ENCODE results near the gene C1GALT1. TPM values are rescaled to one million over a fixed set of nuclear protein-coding genes. Genes with fewer than 3 reads are reported as not detected.

The C1GALT1 gene
- polyA plus RNA-seq (30.6 to 44.3 TPM (median 32.7 TPM) in 3 replicates), polyA minus RNA-seq (2.3 to 32.5 TPM (median 12.1 TPM) in 3 replicates)
- 50.8 TPM for polyA plus RNA-seq (2011; ENCODE audit: low read depth)
- 13.2 and 30.3 TPM in 2 replicates for polyA plus RNA-seq (2011; cell fraction: cytosol; rRNA removed)
- 38.1 and 51.3 TPM in 2 replicates for polyA plus RNA-seq (2011; cell fraction: nucleus; rRNA removed)
- polyA plus RNA-seq (2012; ENCODE audit: low replicate concordance) = 18.1 and 24.4 TPM in 2 replicates
- 17.3 TPM for polyA minus RNA-seq (2011; cell fraction: cytosol; rRNA and poly(A)+ RNA removed)
- polyA minus RNA-seq (2011; cell fraction: nucleus; rRNA and poly(A)+ RNA removed) = 26.7 and 49.9 TPM in 2 replicates

DNA sequence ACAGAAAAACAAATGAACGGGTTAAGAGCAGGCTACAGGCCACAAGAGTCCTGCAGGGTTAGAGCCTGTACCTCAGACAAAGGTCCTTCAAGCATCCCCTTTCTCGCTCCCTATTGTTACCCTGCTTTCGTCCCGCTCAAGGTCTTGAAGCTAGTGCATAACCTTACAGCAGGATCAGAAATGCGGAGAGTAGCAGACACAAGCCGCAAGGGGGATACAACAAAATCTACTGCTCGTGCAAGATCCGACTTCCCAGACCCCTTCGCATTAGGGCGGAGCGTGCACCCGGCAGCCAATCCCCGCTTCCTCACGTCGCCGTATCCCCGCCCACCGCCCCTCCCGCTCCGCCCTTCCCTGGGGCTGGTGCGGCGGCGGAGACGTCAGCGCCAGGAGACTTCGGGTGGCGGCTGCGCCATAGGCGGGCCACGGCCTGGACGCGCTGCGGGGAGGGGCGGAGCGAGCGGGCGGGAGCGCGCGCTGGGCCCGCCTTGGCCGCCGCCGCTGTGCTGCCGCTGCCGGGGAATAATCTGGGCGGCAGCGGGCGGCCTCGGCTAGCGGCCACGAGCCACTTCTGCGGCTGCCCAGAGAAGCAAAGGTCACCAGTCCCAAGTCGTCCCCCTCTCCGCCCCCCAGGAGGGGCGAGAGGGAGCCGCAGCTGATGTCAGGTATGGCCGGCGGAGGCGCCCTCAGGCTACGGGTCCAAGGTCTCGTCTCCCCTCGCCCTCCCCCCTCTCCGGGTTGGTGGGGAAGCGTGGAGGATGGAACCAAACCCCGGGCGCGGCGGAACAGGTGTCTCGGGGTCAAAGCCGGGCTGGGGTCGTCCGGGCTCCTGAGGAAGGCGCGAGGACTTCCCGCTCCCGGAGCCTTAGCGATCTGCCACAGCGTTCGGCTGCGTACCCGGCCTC is at the start of gene C1GALT1:
TSS of gene C1GALT1 (plus strand) at position 389 of the 905 bp plus-strand sequence. CDS start 51,776 bp downstream, outside the sequence.
- Histone ChIP-seq H3K4me2 (ENCODE audit: control insufficient read depth, extremely low read depth, insufficient read depth, low read depth, low read length) (peak within 1 kb of the TSS; percentile 98), H3K36me3 (ENCODE audit: control insufficient read depth in 2 of 2, extremely low read depth in 1 of 2, insufficient read depth in 2 of 2, low read length in 2 of 2) (peaks cover 2 to 9% of the 10 kb centered on the region in 2 experiments), H3K27ac (ENCODE audit: control insufficient read depth, insufficient read depth, low read length) (peak within 1 kb of the TSS; percentile 97), H3K4me3 (ENCODE audit: control insufficient read depth in 2 of 3, extremely low read depth in 1 of 3, insufficient read depth in 2 of 3, low read depth in 1 of 3, low read length in 3 of 3) (peak within 1 kb of the TSS; percentile 94 to 99 (median 97)), H2AFZ (ENCODE audit: control insufficient read depth, low read length) (peak within 1 kb of the TSS; percentile 92), H3K4me1 (ENCODE audit: control insufficient read depth, extremely low read depth, insufficient read depth, low read length) (peaks cover 45% of the 10 kb centered on the region), H3K9me1 (ENCODE audit: control insufficient read depth, extremely low read depth, insufficient read depth, low read length) (no peaks in the 10 kb centered on the region), H3K27me3 (ENCODE audit: control insufficient read depth, extremely low read depth, insufficient read depth, low read length) (no peaks in the 10 kb centered on the region), H4K20me1 (ENCODE audit: control insufficient read depth, extremely low read depth, insufficient read depth, low read length) (no peaks in the 10 kb centered on the region), H3K9me3 (ENCODE audit: control insufficient read depth, low read depth, low read length) (no peaks in the 10 kb centered on the region), H3K79me2 (ENCODE audit: control insufficient read depth, insufficient read depth, low read length) (peaks cover 47% of the 10 kb centered on the region), H3K9ac (ENCODE audit: control insufficient read depth, extremely low read depth, insufficient read depth, low read length) (peak within 1 kb of the TSS; percentile 95)
- FAIRE-seq = peak; percentile 55
- TF ChIP-seq EZH2 (IDR thresholded peaks at IDR 0.05; ENCODE audit: low read length) = no peak
- TF ChIP-seq, protein P1, sequence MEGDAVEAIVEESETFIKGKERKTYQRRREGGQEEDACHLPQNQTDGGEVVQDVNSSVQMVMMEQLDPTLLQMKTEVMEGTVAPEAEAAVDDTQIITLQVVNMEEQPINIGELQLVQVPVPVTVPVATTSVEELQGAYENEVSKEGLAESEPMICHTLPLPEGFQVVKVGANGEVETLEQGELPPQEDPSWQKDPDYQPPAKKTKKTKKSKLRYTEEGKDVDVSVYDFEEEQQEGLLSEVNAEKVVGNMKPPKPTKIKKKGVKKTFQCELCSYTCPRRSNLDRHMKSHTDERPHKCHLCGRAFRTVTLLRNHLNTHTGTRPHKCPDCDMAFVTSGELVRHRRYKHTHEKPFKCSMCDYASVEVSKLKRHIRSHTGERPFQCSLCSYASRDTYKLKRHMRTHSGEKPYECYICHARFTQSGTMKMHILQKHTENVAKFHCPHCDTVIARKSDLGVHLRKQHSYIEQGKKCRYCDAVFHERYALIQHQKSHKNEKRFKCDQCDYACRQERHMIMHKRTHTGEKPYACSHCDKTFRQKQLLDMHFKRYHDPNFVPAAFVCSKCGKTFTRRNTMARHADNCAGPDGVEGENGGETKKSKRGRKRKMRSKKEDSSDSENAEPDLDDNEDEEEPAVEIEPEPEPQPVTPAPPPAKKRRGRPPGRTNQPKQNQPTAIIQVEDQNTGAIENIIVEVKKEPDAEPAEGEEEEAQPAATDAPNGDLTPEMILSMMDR (optimal IDR thresholded peaks at IDR 0.05 in 1 of 3, IDR thresholded peaks at IDR 0.05 in 1 of 3, conservative IDR thresholded peaks at IDR 0.05 in 1 of 3; ENCODE audit: extremely low read depth in 1 of 3, insufficient read depth in 2 of 3, low read length in 3 of 3) = peak; percentile 7 to 49 (median 43)
- dilution Hi-C loops (cut with MboI; ENCODE audit: extremely low pct_ligation_motif_present, low sequenced_read_pairs) = no loop called here
- peak; percentile 88 for DNase-seq (ENCODE audit: low read depth, low spot score)

DNA sequence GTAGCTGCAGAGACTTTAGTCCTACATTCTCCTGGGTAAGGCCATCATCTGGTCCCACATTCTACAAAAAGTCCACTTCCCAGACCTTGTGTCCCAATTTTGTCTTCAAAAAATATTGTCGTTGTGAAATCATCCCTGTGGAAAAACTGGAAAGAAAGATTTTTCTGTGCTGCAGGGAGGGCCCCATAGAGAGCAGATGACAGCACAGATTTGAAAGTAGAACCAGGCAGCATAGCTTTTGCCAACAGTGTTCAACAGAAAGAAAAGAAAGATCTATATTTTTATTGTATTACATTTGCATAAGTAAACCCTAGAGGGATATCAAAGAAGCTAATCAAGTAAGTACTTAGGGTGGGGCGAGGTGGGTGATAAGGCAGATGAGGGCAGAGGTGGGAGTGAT is 48.3 kb upstream of the C1GALT1 start:
- Histone ChIP-seq H3K4me3 (ENCODE audit: control insufficient read depth in 2 of 3, extremely low read depth in 1 of 3, insufficient read depth in 2 of 3, low read depth in 1 of 3, low read length in 3 of 3) (no peak overlapping the region), H4K20me1 (ENCODE audit: control insufficient read depth, extremely low read depth, insufficient read depth, low read length) (no peaks in the 10 kb centered on the region), H3K4me2 (ENCODE audit: control insufficient read depth, extremely low read depth, insufficient read depth, low read depth, low read length) (no peak overlapping the region), H2AFZ (ENCODE audit: control insufficient read depth, low read length) (no peak overlapping the region), H3K9me1 (ENCODE audit: control insufficient read depth, extremely low read depth, insufficient read depth, low read length) (no peaks in the 10 kb centered on the region), H3K27ac (ENCODE audit: control insufficient read depth, insufficient read depth, low read length) (no peak overlapping the region), H3K9me3 (ENCODE audit: control insufficient read depth, low read depth, low read length) (no peaks in the 10 kb centered on the region), H3K27me3 (ENCODE audit: control insufficient read depth, extremely low read depth, insufficient read depth, low read length) (no peaks in the 10 kb centered on the region), H3K4me1 (ENCODE audit: control insufficient read depth, extremely low read depth, insufficient read depth, low read length) (no peaks in the 10 kb centered on the region), H3K36me3 (ENCODE audit: control insufficient read depth in 2 of 2, extremely low read depth in 1 of 2, insufficient read depth in 2 of 2, low read length in 2 of 2) (no peaks in the 10 kb centered on the region), H3K79me2 (ENCODE audit: control insufficient read depth, insufficient read depth, low read length) (no peaks in the 10 kb centered on the region), H3K9ac (ENCODE audit: control insufficient read depth, extremely low read depth, insufficient read depth, low read length) (no peak overlapping the region)
- no peak for DNase-seq (ENCODE audit: low read depth, low spot score)
- TF ChIP-seq, protein P1 (optimal IDR thresholded peaks at IDR 0.05 in 1 of 3, IDR thresholded peaks at IDR 0.05 in 1 of 3, conservative IDR thresholded peaks at IDR 0.05 in 1 of 3; ENCODE audit: extremely low read depth in 1 of 3, insufficient read depth in 2 of 3, low read length in 3 of 3) = no peak
- no peak for TF ChIP-seq EZH2 (IDR thresholded peaks at IDR 0.05; ENCODE audit: low read length)
- FAIRE-seq = no peak
- dilution Hi-C loops (cut with MboI; ENCODE audit: extremely low pct_ligation_motif_present, low sequenced_read_pairs) = no loop called here

Data from keratinocyte (primary cell).